ENCODE measurements around the gene CNTNAP4.

The CNTNAP4 gene

GRCh38 chr16:76577003-76577402 lies 299.8 kb downstream of the CNTNAP4 start:
- no peaks in the 10 kb centered on the region for H3K36me3 ChIP-seq (ENCODE audit: insufficient read depth, low read length)
- H3K9me3 ChIP-seq (ENCODE audit: control insufficient read depth, insufficient read depth, low read length) = no peaks in the 10 kb centered on the region
- no peaks in the 10 kb centered on the region for H3K4me1 ChIP-seq (ENCODE audit: insufficient read depth, low read length)
- H3K9ac ChIP-seq (ENCODE audit: low read depth, low read length) = no peak overlapping the region

GRCh38 chr16:76579277-76579922 lies 302.2 kb downstream of the CNTNAP4 start:
- Histone ChIP-seq H3K9ac (ENCODE audit: low read depth, low read length) (no peak overlapping the region), H3K36me3 (ENCODE audit: insufficient read depth, low read length) (no peaks in the 10 kb centered on the region), H3K4me1 (ENCODE audit: insufficient read depth, low read length) (no peaks in the 10 kb centered on the region), H3K9me3 (ENCODE audit: control insufficient read depth, insufficient read depth, low read length) (no peaks in the 10 kb centered on the region)

- Histone ChIP-seq H3K36me3 (ENCODE audit: insufficient read depth, low read length) (no peaks in the 10 kb centered on the region), H3K9me3 (ENCODE audit: control insufficient read depth, insufficient read depth, low read length) (no peaks in the 10 kb centered on the region), H3K9ac (ENCODE audit: low read depth, low read length) (no peak overlapping the region), H3K4me1 (ENCODE audit: insufficient read depth, low read length) (no peaks in the 10 kb centered on the region)
Measured at GRCh38 chr16:76583466-76583865, 306.3 kb downstream of the CNTNAP4 start.

- H3K4me1 ChIP-seq (ENCODE audit: insufficient read depth, low read length) = no peaks in the 10 kb centered on the region
- H3K9ac ChIP-seq (ENCODE audit: low read depth, low read length) = no peak overlapping the region
- H3K36me3 ChIP-seq (ENCODE audit: insufficient read depth, low read length) = no peaks in the 10 kb centered on the region
- H3K9me3 ChIP-seq (ENCODE audit: control insufficient read depth, insufficient read depth, low read length) = no peaks in the 10 kb centered on the region
Measured at GRCh38 chr16:76583945-76584344, 306.7 kb downstream of the CNTNAP4 start.

GRCh38 chr16:76598498-76598897 lies 321.3 kb downstream of the CNTNAP4 start:
- H3K9ac ChIP-seq (ENCODE audit: low read depth, low read length) = no peak overlapping the region
- H3K36me3 ChIP-seq (ENCODE audit: insufficient read depth, low read length) = no peaks in the 10 kb centered on the region
- H3K4me1 ChIP-seq (ENCODE audit: insufficient read depth, low read length) = no peaks in the 10 kb centered on the region
- H3K9me3 ChIP-seq (ENCODE audit: control insufficient read depth, insufficient read depth, low read length) = no peaks in the 10 kb centered on the region

- Histone ChIP-seq H3K9ac (ENCODE audit: low read depth, low read length) (no peak overlapping the region), H3K36me3 (ENCODE audit: insufficient read depth, low read length) (no peaks in the 10 kb centered on the region), H3K9me3 (ENCODE audit: control insufficient read depth, insufficient read depth, low read length) (no peaks in the 10 kb centered on the region), H3K4me1 (ENCODE audit: insufficient read depth, low read length) (no peaks in the 10 kb centered on the region)
Measured at GRCh38 chr16:76607317-76607716, 330.1 kb downstream of the CNTNAP4 start.

Data from ES-I3 (cell line).